Fibroblast of lung (primary cell): ENCODE measurements around the gene TMEM223.

Experiments
- EZH2 ChIP-seq: IDR thresholded peaks from 2 replicates; pipeline ENCODE4 v1.5.1; 2012; ENCODE audit warnings: low read length, control low read depth, mild to moderate bottlenecking; ENCODE audit errors: missing control alignments
- TF ChIP-seq, protein P1 (sequence below), 2 donors: IDR thresholded peaks in 1 of 2; conservative IDR thresholded peaks in 1 of 2; 1 replicate in 1 of 2; 2 replicates in 1 of 2; pipeline ENCODE4 v1.5.1; 2011 to 2012; ENCODE audit warnings: low read length in 2 of 2, control low read depth in 1 of 2, inconsistent platforms in 1 of 2, low read depth in 1 of 2, mild to moderate bottlenecking in 1 of 2

DNA sequence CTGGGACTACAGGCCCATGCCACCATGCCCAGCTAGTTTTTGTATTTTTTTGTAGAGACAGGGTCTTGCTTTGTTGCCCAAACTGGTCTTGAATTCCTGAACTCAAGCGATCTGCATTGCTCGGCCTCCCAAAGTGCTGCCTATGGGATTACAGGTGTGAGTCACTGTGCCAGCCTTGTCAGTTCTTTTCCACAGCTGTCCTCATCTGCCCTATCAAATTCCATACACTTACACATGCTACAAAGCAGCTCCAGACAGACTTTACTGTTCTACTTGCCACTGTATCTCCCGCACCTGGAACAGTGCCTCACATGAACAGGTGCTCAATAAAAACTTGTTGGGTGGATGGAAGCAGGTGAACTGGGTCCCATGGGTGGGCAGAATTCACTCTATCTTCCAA lies 31.9 kb upstream of the TMEM223 start:
- TF ChIP-seq, protein P1, sequence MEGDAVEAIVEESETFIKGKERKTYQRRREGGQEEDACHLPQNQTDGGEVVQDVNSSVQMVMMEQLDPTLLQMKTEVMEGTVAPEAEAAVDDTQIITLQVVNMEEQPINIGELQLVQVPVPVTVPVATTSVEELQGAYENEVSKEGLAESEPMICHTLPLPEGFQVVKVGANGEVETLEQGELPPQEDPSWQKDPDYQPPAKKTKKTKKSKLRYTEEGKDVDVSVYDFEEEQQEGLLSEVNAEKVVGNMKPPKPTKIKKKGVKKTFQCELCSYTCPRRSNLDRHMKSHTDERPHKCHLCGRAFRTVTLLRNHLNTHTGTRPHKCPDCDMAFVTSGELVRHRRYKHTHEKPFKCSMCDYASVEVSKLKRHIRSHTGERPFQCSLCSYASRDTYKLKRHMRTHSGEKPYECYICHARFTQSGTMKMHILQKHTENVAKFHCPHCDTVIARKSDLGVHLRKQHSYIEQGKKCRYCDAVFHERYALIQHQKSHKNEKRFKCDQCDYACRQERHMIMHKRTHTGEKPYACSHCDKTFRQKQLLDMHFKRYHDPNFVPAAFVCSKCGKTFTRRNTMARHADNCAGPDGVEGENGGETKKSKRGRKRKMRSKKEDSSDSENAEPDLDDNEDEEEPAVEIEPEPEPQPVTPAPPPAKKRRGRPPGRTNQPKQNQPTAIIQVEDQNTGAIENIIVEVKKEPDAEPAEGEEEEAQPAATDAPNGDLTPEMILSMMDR (conservative IDR thresholded peaks at IDR 0.05 in 1 of 2, IDR thresholded peaks at IDR 0.05 in 1 of 2; ENCODE audit: low read depth in 1 of 2, low read length in 2 of 2), result no peak
- no peak for TF ChIP-seq EZH2
